GM19438 (cell line): Measurements from ENCODE around the gene C10orf67.
A peak's percentile ranks its signal among the peaks of the same experiment; 100 is the strongest.

Experiments used
- ATAC-seq: cut with Tn5 transposase; IDR thresholded peaks from one replicate; pipeline ENCODE4 v1.9.1; 2021; ENCODE audit warnings: low read depth; ENCODE audit not compliant: unreplicated experiment

Gene C10orf67

GRCh38 chr10:23174977-23175512, 169.6 kb downstream of the C10orf67 start:
- ATAC-seq, result no peak

- ATAC-seq, result no peak
These were observed 170.3 kb downstream of the C10orf67 start for GRCh38 chr10:23174074-23174976.

GRCh38 chr10:23173214-23174073, 171.2 kb downstream of the C10orf67 start:
- ATAC-seq, result no peak

- no peak for ATAC-seq
These were observed 172.0 kb downstream of the C10orf67 start for GRCh38 chr10:23172429-23173213.

- no peak for ATAC-seq
These were observed 173.2 kb downstream of the C10orf67 start for GRCh38 chr10:23171232-23171876.

- ATAC-seq, result no peak
These were observed 186.2 kb downstream of the C10orf67 start for GRCh38 chr10:23158370-23158769.

GRCh38 chr10:23157691-23158369, 186.8 kb downstream of the C10orf67 start:
- ATAC-seq, result peak; percentile 56

GRCh38 chr10:23157239-23157681, 187.3 kb downstream of the C10orf67 start:
- ATAC-seq, result peak; percentile 44

- no peak for ATAC-seq
These were observed 188.0 kb downstream of the C10orf67 start for GRCh38 chr10:23156447-23157150.

GRCh38 chr10:23155169-23155568, 189.4 kb downstream of the C10orf67 start:
- no peak for ATAC-seq
